ENCODE results near the gene SLC25A44.

SLC25A44 gene

DNA sequence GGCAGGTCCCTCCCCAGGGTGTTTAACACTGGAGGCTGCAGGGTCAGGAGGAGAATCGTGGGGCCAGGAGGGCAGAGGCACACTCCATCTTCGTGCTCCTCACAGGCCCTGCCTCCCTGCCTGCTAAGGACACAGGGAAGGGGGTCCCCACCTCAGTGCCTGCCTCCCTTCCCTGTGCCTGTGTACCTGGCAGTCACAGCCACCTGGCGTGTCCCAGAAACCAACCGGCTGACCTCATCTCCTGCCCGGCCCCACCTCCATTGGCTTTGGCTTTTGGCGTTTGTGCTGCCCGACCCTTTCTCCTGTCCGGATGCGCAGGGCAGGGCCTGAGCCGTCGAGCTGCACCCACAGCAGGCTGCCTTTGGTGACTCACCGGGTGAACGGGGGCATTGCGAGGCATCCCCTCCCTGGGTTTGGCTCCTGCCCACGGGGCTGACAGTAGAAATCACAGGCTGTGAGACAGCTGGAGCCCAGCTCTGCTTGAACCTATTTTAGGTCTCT lies 47.5 kb downstream of the SLC25A44 start:
- DNase-seq (ENCODE audit: low read depth in 2 of 2): no peak

DNA sequence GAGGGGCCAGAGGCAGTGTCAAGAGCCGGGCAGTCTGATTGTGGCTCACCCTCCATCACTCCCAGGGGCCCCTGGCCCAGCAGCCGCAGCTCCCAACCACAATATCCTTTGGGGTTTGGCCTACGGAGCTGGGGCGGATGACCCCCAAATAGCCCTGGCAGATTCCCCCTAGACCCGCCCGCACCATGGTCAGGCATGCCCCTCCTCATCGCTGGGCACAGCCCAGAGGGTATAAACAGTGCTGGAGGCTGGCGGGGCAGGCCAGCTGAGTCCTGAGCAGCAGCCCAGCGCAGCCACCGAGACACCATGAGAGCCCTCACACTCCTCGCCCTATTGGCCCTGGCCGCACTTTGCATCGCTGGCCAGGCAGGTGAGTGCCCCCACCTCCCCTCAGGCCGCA lies 48.0 kb downstream of the SLC25A44 start, which contains the start of gene BGLAP:
Gene BGLAP (plus strand): TSS at position 259 of the 400 bp plus-strand sequence. CDS start 48 bp downstream, at position 307.
- no peak for DNase-seq (ENCODE audit: low read depth in 2 of 2)

- no peak for DNase-seq (ENCODE audit: low read depth in 2 of 2)
Observed at GRCh38 chr1:156242738-156243137, 48.8 kb downstream of the SLC25A44 start.

GRCh38 chr1:156244126-156244525 lies 50.2 kb downstream of the SLC25A44 start:
- DNase-seq (ENCODE audit: low read depth in 2 of 2): no peak

- no peak for DNase-seq (ENCODE audit: low read depth in 2 of 2)
Observed at GRCh38 chr1:156244712-156245111, 50.8 kb downstream of the SLC25A44 start.

- DNase-seq (ENCODE audit: low read depth in 2 of 2): no peak
Observed at GRCh38 chr1:156245451-156246232, 51.7 kb downstream of the SLC25A44 start.

GRCh38 chr1:156246241-156246780 lies 52.4 kb downstream of the SLC25A44 start:
- no peak for DNase-seq (ENCODE audit: low read depth in 2 of 2)

DNA sequence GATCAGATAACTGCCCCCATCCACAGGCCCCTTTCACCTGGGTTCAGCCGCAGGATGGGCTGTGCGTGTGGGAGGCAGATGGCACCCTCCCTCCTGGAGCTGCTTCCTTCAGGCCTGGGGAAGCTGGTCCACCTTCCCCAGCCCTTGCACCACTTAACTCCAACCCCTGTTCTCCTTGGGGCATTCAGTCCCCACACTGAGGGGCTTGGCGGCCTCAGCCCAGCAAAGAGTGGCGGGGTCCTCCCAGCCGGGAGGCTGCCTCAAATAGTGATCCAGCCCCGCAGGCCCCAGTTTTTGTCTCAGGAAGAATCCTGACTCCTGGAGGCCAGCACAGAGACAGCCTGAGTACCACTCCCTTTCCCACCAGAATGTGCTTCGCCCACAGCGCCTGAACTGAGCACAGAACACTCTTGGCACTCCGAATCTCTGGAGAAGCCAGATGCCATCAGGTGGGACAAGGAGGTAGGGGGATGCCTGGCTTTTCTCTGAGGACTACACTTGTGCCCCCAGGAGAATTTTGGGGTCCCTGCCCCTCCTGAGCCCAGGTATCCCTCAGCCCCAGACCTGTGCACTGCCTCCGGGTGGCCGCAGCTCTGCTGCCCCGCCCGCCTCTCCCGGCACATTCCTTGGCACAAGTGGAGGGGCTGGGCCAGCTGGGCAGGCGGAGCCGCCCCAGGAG lies 53.0 kb downstream of the SLC25A44 start:
- no peak for DNase-seq (ENCODE audit: low read depth in 2 of 2)

DNA sequence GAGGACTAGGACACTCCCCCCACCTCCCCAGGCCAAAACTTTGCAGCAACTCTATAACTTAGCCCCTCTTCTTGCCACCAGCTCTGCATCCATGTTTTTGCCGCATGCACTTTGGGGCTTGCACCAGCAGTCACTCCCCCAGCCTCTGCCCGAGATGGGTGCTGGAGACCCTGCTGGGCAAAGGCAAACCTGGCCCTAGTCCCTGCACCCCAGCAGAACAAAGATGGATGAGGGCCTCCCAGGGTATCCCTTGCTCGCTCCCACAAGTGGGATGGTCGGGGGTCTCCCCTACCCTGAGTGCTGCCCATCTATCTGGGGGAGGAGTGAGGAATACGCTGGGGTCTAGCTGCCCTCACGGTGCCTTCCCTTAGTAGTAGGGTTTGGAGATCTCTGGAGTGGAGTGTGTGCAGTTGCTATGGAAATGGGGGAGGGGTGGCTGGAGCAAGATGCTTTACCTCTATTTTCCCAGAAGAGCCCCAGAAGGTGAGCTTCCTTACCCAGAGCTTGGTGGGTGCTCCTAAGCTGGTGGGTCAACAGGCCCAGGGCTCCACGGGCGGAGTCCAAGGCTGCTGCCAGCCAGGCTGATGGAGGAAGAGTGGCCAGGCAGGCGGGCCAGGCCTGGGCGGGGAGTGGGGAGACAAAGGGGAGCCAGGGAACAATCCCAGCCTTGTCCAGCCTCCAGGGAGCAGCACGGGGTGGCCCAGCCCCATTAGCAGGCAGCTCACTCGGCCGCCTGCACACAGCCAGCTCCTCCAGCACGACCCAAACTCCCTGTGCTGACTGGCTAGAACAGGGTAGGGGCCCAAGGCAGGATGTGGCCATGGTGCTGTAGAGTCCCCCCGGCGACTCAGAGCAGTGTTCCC lies 53.8 kb downstream of the SLC25A44 start, which contains the start of gene PAQR6:
Gene PAQR6 (minus strand): TSS at position 597 of the 863 bp plus-strand sequence. CDS start 1,325 bp downstream, outside the sequence.
- no peak for DNase-seq (ENCODE audit: low read depth in 2 of 2)

GRCh38 chr1:156248323-156248683 lies 54.4 kb downstream of the SLC25A44 start:
- DNase-seq (ENCODE audit: low read depth in 2 of 2): no peak

- DNase-seq (ENCODE audit: low read depth in 2 of 2): no peak
Observed at GRCh38 chr1:156249593-156249992, 55.7 kb downstream of the SLC25A44 start.

- DNase-seq (ENCODE audit: low read depth in 2 of 2): no peak
Observed at GRCh38 chr1:156251527-156251926, 57.6 kb downstream of the SLC25A44 start.

DNA sequence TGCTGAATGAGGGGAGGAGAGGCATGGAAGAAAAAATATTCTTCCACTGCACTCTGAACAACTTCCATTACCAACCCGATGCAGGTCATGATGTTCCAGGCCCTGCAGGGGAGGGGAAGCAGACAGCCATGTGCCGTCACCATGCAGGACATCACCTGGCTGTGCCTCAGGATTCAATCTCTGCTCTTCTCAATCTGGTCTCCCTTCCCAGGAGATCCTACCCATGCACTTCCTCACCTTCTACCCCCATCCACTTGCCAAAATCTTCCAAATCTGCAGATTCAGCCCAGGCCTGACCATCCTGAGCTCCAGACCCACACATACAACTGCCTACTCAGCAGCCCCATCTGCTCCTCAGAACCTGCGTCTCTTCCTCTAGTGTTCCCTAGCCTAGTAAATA lies 59.7 kb downstream of the SLC25A44 start:
- no peak for DNase-seq (ENCODE audit: low read depth in 2 of 2)

DNA sequence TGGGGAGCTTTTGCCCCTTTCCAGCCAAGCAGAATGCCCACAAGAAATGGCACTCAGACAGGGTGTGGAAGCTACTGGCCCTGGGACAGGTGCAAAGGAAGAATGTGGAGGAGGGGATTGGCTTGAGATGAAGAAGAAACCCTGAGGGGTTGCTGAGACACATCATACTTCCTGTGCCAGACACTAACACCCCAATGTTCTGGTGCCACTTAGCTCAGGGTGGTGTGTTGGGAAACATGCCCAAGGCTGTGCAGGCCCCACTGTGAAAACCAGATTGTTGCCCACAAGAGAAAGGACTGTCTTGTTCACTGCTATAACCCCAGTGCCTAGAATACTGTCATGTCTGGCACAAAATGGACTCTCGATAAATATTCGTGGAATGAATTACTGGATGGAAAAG lies 63.8 kb downstream of the SLC25A44 start:
- no peak for DNase-seq (ENCODE audit: low read depth in 2 of 2)

- DNase-seq (ENCODE audit: low read depth in 2 of 2): no peak
Observed at GRCh38 chr1:156258859-156259258, 65.0 kb downstream of the SLC25A44 start.

DNA sequence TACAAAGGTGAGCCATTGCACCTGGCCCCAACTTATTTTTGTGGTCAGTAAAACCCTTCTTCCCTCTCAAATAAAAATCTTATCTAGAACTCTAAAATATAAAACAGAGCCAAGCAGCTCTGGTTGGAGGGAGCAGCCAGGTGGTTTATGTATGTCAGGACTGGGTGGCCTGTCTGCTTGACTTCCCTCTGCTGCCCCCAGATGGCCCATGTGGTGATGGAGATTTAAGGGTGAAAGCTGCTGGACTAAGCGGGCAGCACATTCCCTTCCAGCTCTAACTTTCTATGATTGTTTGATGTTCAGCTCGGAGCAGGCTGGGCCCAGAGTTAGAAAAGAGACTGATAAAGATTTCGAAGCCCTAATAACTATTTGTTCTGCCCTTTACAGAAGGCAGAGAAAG lies 65.9 kb downstream of the SLC25A44 start:
- no peak for DNase-seq (ENCODE audit: low read depth in 2 of 2)

- DNase-seq (ENCODE audit: low read depth in 2 of 2): no peak
Observed at GRCh38 chr1:156260896-156261295, 67.0 kb downstream of the SLC25A44 start.
